Measurements from ENCODE around the gene EPN3.

- TF ChIP-seq ZNF114 (tag by site-specific recombination; IDR thresholded peaks at IDR 0.05) = no peak
- no peak for TF ChIP-seq CTCF (tag by site-specific recombination; IDR thresholded peaks at IDR 0.05)
- TF ChIP-seq ZNF473 (tag by site-specific recombination; IDR thresholded peaks at IDR 0.05) = no peak
- TF ChIP-seq KLF8 (tag by site-specific recombination; IDR thresholded peaks at IDR 0.05) = no peak
- TF ChIP-seq ZNF692 (tag by site-specific recombination; IDR thresholded peaks at IDR 0.05) = no peak
Observed at GRCh38 chr17:50549256-50549941, 16.9 kb downstream of the EPN3 start.

All from HEK293 (cell line).